ENCODE measurements around the gene ERAS.
"Not testable (repeated sequence)": the region's sequence is repeated elsewhere in the genome, so short reads cannot be mapped to it uniquely, and the experiment has no call there.

Gene ERAS

DNA sequence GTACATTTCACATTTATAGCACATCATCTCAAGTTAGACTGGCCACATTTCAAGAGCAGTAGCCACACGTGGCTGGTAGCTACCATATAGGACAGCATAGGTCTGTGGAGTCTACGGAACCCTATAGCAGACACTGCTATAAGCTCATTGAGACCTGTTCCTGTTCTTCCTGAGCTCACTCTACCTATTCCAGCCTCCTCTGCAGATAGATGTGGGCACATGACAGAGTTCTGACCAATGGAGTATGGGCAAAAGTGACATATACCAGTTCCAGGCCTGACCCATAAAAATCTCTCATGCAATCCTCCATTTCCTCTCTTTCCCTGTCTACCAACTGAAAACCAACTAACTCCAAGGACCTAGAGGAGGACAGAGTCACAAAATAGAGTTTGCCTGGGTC, 28.0 kb upstream of the ERAS start:
- no peak for DNase-seq

DNA sequence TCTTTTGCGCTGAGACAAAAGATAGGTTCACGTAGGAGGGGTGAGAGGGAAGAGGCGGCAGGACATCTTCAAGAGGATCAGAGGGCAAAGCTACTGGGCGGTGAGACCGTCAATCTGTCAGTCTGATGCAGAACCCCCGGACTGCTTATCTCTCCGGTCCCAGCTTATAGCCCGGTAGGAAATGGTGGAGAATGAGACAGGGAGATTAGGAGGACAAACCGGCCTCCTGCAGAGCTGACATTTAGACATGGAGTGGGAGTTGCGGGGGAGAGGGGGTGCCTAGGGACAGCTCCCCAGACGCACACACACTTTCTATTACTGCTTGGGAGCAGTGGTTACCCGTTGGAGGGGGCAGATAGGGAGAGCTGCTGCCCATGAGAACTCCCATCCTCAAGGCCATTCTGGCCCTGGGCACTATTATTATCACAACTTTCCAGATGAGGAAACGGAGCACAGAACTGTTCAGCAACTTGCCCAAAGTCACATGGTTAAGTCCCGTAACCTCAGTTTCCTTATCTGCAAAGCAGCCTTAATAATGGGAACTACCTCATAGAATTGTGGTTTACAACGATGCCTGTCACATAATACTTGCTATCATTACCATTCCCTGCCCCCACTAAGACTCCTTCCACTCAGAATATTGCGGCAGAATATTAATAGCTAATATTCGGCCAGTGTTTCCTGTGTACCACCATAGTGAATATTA, 25.6 kb upstream of the ERAS start:
- no peak for DNase-seq

DNA sequence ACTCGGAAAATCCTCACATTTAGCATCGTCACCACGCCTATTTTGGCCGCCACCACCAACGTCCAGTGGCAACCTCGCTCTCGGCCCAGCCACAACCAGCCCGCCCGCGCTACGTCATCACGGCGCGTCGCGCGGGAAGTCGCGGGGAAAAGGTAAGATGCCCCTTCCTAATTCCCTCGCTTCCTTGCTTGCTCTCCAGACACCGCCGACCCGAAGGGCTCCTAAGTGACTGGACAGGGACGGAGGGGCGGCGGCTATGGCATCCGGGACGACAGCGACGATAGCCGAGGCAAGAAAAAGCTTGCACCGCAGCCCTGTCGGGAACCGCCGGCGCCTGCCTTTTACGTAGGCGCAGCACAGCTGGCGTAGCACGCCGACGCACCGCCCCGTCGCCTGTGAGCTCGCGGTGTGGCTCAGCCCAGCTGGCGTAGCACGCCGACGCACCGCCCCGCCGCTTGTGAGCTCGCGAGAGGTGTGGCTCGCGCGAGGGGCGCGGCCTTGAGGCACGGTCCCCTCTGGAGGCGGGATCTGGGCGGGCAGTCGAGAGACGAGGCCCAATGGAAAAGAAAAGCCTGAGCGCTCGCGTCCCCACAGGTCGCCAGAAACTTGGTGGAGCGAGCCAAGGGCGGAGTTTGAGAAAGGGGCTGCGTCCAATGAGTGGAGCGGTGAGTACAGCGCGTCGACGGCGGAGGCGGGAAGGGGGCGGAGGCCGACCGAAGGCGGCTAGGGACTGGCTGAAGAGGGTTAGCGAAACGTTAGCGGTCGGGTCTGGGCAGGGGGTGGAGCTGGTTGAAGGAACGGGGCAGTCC, 24.8 kb upstream of the ERAS start, which contains the start of gene HDAC6:
TSS of gene HDAC6 (plus strand) at position 788 of the 809 bp plus-strand sequence. CDS start 626 bp downstream, outside the sequence.
- DNase-seq = peak; percentile 96

DNA sequence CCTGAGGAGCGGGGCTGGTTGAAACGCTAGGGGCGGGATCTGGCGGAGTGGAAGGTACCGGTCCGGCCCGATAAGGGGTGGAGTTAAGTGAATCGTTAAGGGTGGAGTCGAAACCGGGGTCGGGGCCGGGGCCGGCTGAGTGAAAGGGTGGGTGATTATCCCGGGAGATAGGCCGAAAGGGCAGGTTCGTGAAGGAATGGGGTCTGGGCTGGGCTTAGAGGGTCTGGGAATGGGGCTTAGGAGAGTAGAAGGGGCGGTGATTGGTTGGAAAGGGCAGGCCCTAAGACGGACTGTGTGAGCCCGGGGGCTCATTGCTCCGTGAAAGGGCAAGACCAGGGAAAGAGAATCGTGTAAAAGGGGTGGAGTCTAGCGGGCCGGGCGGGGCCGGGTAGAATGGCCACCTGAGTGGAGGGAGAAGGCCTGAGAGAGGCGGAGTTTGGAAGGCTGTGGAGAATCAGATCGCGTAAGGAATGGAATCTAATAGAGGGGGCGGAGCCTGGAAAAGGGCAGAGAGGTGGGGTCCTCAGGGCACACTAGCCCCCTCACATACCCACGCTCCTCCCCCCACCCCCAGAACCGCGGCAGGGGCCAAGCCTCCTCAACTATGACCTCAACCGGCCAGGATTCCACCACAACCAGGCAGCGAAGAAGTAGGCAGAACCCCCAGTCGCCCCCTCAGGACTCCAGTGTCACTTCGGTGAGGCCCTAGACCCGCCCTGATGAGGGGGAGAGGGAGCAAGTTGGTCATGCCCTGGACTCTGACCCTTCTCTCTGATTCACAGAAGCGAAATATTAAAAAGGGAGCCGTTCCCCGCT, 24.0 kb upstream of the ERAS start:
- peak; percentile 58 for DNase-seq

DNA sequence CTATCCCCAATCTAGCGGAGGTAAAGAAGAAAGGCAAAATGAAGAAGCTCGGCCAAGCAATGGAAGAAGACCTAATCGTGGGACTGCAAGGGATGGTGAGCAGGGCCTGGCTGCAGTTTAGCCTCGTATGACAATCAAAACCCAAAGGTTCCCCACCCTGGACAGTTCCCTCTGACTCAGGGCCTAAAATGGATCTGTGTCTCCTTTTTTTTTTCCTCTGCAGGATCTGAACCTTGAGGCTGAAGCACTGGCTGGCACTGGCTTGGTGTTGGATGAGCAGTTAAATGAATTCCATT, 23.5 kb upstream of the ERAS start:
- DNase-seq = no peak

DNA sequence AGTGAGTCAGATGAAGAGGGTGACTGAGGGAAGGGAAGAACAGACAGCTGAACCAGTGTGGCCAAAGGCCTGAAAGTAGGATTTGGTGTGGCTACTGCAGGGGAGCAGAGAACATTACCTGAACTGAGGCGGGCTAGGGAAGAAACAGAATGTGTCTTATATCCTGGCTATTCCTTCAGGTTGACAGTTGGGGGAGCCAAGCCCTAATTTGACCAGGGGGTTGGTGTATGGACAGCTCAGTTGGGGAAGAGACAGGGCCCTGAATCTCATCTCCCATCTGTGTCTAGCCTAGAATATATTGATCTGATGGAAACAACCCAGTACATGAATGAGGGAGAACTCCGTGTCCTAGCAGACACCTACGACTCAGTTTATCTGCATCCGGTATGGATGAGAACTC, 20.2 kb upstream of the ERAS start:
- DNase-seq = no peak

DNA sequence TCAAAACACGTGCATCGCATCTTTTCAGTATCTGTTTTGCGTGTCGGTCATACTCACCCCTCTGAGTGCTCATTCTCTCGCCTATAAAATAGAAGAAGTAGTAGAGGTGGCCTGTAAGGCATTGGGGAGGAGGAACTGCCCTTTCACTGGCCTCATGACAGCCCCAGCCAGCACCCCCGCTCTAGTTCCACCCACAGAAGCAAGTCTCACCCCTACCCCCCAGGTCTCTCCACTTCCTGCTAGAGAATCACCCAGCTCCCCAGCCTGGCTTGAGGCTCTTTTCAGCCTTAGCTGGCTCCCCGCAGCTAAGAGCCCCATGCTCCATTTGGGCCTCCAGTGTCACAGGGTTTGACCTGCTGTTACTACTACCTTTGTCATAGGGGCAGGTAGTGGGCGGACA, 12.7 kb upstream of the ERAS start:
- no peak for DNase-seq

DNA sequence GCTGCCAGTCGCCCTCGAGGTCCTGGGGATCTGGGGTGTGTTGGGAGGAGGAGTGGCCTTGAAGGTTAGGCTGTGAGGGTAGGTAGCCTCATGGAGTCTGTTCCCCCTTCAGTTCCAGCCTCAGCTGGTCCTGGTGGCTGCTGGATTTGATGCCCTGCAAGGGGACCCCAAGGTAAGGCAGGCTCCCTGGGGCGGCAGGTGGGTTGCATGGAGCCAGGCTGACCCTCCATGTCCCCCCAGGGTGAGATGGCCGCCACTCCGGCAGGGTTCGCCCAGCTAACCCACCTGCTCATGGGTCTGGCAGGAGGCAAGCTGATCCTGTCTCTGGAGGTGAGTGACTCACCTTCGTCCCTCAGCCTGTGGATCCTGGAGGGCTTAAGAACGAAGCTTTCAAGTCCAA, 11.6 kb upstream of the ERAS start:
- DNase-seq = no peak

DNA sequence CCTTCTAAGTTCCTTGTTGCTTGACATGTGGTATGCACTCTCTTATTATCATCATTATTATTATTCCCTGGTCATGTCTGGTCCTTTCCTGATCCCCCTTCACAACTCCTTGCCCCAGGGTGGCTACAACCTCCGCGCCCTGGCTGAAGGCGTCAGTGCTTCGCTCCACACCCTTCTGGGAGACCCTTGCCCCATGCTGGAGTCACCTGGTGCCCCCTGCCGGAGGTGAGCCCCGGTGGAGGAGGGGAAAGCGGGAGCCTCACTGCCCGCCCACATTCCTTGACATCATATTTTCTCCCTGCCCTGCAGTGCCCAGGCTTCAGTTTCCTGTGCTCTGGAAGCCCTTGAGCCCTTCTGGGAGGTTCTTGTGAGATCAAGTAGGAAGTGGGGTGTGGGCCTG, 11.0 kb upstream of the ERAS start:
- DNase-seq = no peak

DNA sequence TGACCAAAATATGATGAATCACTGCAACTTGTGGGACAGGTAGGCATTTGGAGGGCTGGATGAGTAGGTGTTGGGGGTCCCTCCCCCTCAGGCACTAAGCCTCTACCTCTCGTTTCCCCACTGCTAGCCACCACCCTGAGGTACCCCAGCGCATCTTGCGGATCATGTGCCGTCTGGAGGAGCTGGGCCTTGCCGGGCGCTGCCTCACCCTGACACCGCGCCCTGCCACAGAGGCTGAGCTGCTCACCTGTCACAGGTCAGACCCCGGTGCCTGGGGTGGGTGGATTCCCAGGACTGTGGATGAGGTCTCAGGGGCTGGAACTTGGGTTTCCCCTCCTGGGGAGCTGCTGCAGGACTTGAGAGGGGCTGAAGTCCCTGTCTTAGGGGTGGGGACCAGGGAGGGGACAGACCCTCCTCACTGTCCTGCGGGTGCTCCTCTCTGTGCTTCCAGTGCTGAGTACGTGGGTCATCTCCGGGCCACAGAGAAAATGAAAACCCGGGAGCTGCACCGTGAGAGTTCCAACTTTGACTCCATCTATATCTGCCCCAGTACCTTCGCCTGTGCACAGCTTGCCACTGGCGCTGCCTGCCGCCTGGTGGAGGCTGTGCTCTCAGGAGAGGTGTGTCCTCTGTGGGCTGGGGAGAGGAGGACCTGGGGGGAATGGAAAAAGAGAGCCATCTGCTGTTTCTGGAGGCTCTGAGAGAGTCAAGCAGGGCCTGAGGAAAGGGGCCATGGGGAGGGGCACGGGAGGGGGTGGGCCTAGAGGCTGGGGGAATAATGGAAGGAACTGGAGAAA, 10.1 kb upstream of the ERAS start:
- no peak for DNase-seq

DNA sequence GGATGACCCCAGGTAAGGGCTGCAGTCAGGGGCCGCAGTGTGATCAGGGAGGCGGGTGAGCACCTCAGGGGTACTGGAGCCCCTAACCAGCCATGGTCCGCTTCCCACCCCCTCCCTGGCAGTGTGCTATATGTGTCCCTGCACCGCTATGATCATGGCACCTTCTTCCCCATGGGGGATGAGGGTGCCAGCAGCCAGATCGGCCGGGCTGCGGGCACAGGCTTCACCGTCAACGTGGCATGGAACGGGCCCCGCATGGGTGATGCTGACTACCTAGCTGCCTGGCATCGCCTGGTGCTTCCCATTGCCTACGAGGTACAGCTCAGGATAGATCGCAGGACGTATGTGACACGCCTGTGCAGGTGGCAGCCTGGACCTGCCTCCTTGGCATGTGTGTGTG, 8.2 kb upstream of the ERAS start:
- DNase-seq = no peak

DNA sequence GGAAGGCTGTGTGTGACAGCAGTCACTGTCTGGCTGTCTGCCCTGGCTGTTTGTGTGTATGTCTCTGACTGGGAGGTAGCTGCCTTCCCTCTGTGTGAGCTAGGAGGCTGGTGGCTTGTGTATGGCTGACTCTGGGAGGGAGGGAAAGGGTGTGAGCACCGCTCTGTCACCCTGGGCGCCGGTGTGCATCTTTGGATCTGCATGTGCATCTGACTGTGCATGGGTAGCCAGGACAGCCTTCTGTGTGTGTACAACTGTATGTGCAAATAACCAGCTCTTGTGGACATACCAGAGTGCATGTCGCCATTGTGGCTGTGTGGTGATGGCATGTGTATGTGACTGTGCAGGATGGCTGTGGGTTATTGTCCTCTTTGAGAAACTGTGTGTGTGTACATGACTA, 7.4 kb upstream of the ERAS start:
- DNase-seq = no peak

DNA sequence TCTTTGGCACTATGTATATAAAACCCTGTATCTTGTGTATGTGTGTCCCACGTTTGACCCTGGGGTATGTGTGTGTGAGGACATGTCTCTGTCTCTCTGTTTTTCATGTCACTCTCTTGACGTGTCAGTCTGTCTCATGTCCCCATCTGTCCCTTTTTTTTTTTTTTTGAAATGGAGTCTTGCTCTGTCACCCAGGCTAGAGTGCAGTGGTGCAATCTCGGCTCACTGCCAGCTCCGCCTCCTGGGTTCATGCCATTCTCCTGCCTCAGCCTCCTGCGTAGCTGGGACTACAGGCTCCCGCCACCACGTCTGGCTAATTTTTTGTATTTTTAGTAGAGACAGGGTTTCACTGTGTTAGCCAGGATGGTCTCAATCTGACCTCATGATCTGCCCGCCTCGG, 6.9 kb upstream of the ERAS start:
- not testable (repeated sequence) for DNase-seq

DNA sequence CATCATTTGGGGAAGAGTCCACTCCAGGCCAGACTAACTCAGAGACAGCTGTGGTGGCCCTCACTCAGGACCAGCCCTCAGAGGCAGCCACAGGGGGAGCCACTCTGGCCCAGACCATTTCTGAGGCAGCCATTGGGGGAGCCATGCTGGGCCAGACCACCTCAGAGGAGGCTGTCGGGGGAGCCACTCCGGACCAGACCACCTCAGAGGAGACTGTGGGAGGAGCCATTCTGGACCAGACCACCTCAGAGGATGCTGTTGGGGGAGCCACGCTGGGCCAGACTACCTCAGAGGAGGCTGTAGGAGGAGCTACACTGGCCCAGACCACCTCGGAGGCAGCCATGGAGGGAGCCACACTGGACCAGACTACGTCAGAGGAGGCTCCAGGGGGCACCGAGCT, 3.3 kb upstream of the ERAS start:
- no peak for DNase-seq

DNA sequence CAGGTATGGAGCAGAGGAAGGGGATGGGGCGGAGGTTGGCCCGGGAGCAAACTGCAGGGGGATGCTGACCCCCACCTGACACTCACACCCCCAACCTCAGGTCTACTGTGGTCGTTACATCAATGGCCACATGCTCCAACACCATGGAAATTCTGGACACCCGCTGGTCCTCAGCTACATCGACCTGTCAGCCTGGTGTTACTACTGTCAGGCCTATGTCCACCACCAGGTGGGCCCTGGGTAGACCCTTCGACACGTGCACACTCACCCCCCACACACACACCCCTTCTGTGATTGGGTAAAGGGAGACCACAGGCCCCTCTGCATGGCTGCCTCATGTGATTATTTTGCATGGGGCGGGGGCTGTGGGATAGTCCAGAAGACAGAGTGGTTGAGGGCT, 2.2 kb upstream of the ERAS start:
- no peak for DNase-seq

DNA sequence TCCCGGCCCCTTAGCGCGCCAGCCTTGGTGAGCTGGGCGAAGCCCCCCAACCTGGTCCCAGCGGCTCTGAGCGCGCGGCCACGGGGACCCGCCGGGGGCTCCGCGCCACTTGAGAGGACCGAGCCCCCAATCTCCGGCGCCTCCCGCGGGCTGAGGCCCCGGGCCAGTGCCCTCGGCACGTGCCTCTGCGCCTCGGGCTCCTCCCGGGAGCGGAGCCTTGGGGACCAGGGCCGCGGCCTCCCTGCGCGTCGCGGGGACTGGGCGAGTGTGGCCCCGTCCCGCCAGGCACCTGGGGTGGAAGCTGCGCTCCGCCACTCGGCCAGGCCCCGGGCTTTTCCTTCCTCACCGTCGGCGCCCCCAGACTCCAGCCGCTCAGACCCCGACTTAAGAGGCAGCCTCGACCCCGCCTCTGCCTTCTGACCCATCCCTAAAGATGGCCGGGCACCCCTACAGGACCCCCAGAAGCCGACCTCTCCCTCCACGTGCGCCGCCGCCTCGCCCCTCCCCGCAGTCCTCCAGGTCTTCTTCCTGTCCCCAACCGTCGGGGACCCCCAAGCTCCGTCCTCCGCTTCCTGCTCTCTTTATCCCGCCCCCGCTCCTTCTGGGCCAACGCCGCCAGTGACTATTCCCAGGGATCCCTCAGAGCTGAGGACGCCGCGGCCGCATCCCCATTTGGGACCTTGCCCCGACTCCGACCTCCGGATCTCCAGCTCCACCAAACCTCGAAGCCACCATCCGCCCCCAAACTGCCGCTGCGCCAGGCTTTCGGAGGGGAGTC, 752 bp downstream of the ERAS start:
- DNase-seq = no peak

DNA sequence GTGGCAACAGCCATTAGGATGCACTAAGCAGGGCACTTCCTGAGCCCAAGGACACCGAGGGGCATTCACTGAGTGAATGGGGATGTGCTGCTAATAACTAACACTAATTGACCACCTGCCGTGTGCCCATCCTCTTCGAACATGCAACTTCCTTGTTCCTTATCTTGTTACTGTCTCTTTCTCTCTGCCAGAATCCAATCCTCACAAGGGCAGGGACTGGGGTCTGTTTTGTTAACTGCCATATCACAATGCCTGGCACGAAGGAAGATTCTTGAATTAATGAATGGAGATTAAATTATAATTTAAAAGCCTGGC, 1.3 kb downstream of the ERAS start:
- DNase-seq = no peak

DNA sequence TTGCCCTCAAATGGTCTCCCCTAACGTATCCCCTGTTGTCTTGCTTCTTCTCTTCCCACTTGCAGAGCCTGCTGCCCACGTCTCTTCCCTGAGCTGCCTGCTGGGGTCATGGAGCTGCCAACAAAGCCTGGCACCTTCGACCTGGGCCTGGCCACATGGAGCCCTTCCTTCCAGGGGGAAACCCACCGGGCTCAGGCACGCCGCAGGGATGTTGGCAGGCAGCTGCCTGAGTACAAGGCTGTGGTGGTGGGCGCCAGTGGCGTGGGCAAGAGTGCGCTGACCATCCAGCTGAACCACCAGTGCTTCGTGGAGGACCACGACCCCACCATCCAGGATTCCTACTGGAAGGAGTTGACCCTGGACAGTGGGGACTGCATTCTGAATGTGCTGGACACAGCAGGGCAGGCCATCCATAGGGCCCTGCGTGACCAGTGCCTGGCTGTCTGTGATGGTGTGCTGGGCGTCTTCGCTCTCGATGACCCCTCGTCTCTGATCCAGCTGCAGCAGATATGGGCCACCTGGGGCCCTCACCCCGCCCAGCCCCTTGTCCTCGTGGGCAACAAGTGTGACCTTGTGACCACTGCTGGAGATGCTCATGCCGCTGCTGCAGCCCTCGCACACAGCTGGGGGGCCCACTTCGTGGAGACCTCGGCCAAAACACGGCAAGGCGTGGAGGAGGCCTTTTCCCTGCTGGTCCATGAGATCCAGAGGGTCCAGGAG, 2.9 kb downstream of the ERAS start:
- no peak for DNase-seq

DNA sequence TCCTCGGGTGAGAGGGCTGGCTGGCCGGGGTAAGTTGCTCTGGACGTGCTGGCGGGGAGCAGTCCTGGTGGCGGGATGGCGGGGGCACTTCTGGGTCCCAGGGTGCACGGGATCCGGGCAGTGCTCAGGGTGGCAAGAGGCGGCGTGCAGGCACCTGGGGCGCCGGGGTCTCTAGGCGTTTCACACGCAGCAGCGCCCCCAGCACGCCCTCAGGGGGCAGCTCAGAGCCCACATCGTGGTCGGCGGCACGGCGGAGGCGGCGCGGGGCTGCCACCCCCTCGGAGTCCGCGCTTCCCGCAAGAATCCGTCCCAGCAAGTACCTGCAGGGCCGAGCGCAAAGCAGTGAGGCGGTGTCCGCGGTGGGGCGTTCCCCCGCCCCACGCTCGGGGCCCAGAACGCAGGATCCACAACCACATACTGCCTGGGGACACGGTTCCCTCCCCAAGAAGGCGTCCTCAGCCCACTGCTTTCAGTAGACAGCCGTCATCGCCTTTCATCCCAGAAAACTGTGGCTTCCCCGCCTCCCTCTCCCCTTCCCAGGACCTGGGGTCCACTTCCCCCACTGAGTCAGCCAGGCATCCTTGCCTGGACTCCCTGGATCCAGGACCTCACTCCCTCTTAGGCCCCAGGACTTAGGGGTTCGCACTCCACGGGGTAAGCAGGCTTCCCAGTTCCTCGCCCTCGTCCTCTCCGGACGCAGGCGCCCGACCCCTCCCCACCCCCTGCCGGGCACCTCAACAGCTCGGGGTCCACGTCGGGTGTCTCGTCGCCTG, 5.0 kb downstream of the ERAS start:
- no peak for DNase-seq

DNA sequence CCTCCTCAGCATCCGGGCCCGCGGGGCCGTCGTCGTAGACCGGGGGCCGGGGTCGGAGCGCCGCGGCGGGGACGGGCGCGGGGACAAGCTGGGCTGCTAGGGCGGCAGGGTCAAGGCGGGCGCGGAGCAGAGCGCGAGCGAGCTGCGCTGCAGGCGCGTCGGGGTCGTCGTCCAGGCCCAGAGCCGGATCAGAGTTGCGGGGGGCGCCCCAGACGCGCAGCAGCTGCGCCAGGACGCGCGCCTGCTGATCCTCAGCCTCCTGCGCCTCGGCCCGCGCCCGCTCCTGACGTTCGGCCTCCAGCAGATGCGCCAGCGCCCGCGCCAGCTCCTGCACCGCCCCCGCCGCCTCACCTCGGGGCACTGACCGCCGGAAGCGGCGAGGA, 5.6 kb downstream of the ERAS start:
- no peak for DNase-seq

DNA sequence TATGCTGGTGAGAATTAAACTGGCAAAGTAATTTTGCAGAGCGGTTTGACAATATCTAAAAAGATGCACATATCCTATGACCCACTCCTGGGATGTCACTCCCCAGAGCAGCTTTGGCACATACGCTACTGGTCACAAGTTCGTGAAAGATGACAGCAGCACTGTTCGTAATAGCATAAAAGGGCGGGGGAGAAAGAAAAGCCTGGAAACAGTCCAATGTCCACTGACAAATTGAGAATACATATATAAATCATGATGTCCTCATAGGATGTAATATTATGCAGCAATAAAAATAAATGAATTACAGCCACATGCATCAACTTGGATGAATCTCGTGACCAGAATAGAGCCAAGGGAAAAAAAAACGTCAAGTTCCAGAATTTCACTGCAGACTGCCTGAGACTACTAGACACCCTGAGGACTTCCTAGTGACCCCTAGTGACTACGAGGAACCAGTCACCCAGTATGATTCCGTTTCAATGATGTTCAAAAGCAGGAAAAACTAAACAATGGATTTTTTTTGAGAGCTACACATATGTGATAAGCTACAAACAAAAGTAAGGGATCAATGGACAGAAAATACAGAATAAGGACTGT, 7.3 kb downstream of the ERAS start:
- no peak for DNase-seq

All from stimulated activated naive CD4-positive, alpha-beta T cell treated with Interleukin-2 at 50 U/mL for 16 hours (primary cell).